NK-92 treated with Interleukin-12 subunit alpha and Interleukin-12 subunit beta, amount 100 ng/mL, for 24 hours (cell line): ENCODE data around the gene MCAT.
"Not testable (repeated sequence)": the region's sequence is repeated elsewhere in the genome, so short reads cannot be mapped to it uniquely, and the experiment has no call there.

Experiments
- DNase-seq: peaks from one replicate; lab custom pipeline; 2025; lab: John Stamatoyannopoulos, UW

Gene MCAT

DNA sequence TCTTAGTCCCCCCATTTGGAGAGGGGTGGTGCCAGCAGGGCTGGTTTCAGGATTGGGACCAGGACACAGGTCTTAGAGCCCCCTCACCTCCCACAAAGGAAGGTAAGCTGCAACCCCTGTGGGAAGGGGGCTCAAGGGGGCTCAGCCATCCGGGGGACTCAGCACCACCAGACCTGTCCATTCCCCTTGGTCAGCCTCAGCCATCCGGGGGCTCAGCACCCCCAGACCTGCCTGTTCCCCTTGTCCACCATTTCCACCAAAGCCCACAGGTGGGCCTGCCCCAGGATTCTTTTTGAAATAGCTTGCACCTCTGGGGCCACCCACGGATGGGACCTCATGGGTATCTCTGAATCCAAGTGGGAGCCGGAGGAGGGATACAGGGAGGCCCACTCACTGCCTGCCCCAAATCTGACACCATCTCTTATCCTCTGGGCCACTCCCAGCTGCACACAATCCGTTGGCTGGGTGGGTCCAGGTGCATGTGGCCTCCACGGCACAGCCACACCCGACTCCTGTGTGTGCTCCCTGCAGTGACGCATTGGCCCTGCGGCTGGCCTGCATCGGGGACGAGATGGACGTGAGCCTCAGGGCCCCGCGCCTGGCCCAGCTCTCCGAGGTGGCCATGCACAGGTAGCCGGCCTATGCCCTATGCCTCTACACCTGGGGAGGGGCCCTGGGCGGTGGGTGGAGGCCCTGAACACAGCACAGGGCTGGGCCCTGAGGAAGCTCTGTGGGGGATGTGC is 15.9 kb downstream of the MCAT start:
- DNase-seq, result no peak

DNA sequence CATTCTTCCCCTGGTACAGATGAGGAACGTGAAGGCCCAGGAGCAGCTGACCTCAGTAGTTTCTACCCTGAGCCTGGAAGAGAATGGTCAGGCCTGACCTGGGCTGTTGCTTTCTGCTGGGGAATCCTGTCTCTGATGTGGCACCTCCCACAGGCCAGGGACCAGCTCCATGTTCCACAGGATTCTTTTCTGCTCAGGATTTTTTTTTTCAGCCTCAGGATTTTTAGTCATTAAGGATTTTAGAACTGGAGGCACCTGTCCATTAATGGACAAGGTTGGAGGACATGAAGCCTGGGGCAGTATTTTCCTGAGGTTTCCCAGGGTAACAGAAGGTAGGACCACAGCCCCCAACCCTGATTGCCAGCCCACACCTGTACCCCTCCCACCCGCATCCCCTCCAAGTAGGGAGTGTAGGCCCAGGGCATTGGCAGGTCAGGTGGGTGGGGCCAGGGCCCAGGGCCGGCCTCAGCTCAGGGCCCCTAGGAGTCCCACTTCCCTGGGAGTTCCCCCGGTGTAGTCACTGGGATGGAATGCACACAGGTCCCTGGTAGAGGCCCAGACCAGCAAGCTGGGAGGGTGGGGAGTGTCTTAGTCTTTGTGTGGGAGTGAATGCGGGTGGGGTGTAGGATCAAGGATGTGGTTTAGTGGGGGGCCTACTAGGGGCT is 16.6 kb downstream of the MCAT start:
- DNase-seq, result no peak

DNA sequence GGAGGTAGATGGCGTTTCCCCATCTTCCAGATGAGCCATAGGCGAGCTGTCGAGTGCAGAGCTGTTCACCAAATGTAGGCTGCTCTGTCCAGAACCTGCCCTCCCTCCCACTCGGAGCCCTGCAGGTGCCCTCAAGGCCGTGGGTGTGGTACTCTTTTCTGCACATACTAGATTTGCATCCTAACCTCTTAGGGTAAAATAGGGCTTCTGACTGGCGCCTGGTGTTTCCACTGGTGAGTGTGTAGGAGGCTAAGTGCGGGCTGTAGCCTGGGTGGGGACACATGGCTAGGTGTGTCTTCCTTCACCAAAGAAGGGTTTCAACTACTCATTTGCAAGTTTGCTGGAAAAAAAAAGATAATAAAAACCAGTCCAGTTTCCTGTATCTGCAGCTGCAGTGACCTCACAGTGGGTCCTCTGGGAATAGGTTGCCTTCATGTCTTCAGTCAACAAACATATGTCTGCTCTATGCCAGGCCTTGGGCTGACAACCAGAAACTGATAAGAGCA is 24.2 kb downstream of the MCAT start:
- DNase-seq, result no peak

DNA sequence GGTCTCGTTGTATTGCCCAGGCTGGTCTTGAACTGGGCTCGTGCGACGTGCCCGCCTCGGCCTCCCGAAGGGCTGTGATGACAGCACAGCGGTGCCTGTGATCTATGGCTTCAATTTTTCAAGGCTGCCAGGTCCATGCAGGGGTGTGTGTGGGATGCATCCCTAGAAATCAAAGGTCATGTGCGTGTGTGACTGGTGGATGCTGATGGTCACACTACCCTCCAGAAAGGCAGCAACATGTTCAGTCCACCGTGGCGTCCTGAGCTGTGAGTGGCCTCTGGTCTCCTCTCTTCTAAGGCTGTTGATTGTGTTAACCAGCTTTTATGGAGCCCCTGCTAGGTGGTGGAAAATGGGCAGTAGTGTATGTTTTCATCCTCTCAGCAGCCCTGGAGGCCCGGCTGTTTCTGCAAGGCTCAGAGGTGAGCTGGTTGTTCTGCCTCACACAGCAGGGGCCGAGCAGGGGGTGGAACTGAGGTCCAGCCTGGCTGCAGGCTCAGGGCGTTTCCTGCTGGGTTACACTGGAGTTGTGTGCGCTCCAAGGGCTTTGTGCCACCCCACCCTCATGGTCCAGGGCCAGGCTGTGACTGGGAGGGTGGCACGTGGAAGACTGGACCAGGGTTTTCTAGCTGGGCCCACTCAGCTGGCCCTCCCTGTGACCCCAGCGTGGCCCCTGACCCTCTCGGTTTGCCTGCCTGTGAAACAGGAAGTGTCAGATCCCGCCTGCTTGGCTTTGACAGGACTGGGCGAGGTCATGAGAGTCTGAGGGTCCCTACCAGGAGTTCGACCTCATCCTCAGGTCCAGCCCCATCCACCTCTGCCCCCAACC is 25.0 kb downstream of the MCAT start:
- DNase-seq, result no peak

DNA sequence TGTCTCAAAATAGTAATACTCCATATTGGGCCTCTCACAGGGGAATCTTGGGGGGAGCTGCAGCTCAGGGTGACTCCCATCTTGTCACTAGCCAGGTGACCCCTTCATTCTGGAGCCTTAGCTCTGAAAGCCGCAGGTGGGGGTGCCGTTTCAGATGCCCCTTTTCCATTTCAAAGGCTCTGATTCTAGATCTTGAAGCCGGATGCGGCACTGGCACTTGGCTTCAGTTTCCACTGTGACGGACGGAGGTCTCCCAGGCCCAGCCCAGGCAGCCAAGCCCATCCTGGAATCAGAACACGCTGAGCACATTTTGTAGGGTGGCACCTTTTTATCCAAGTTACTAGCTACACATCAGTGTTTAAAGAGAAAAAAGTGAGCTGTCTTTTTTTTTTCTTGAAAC is 26.3 kb downstream of the MCAT start:
- DNase-seq, result no peak

DNA sequence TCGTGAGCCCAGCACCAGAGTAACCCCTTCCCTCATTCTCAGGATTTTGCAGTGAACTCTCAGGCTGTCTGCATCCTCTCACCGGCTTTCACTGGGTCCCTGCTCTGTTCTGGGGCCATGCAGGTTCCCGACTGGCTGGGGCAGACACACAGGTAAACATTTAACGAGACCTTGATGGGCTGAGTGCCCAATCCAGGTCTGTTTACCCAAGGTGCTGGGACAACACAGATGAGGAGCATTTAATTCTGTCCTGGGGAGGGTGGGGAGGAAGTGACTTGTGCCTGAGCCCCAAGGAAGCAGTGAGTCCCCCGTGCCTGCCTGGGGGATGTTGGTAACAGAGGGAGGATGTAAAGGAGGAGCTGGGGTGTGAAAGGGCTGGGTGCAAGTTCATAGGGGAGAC is 28.2 kb downstream of the MCAT start:
- no peak for DNase-seq

DNA sequence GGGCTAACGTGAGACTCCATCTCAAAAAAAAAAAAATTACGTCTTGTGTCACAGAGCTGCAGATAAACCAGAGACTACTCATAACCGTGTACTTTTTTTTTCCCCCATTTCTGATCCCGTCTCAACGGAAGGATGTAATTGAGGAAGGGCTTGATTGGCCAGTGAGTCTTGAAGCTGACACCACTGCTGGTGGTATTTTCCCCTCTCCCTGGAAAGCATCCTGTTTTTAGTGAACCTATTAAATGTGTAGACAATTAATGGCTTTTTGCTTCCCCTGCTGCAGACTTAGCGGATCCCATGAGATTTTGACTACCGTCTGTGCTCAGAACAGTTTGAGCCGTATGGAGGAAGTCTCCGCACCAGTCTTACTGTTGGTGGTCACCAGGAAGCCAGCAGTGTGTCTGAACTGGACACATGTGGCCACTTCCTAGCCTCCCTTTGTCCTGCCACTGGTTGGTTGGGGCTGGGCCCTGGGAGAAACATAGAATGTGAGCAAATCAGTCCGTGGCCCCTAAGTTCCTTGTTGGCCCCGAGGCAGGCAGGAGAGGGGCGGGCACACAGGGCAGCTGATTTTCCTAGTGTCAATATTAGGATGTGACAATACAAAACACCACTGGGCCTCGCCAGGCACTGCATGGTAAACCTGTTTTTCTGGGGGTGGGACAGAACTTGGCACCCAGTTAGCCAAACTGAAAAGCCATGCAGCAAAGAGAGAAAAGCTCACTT is 29.5 kb downstream of the MCAT start:
- DNase-seq, result no peak

DNA sequence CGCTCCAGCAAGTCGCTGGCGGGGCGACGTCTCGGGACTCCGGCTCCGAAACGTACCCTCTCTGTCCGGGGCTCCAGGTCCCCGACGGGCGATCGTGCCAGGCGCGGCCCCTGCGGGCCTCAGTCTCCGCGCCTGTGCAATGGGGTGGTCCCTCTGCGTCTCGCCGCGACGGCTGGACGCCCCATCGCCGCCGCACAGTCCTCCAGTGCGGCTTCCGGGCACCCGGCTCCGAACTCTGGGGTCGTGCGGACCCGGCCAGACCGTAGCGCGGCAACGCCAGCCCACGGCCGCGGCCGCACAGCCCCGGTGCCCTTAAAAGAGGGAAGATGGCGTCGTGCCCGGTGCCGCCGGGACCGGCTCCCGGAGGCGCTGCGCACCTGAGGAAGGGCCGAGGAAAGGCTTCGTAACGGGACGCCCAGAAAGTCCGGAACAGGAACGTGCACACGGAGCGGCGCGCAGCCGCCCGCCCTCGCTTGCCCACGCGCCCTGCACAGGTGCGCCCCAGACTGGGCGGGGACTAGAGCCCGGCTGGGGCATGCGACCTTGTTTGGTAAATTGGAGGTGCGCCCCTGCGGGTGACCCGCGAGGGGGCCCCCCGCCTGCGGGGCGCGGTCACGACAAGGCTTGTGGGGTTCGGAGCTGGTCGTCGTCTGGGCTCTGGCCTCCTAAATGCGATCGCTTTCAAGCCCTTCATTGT is 32.1 kb downstream of the MCAT start:
- DNase-seq, result no peak

DNA sequence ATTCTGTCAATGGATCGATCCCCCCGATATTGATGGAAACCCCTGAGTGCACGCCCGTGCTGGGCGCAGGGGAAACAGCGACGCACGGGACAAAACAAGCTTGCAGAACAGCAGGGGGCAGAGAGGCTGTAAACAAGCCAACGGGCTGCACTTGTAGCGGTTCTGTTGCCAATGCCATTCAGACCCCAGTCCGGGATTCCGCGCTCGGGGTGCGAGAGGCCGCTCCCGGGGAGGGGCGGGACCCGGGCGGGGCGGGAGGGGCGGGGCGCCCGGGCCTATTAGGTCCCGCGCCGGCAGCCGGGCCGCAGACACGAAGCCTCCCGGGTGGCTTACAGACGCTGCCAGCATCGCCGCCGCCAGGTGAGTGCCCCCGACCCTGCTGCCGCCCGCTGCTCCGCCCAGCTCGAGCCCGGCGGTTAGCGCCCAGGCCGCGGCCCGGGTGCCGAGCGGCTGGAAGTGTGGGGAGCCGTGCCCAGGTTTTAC is 32.7 kb downstream of the MCAT start, which contains the start of gene BIK:
Gene BIK (plus strand): TSS at position 307 of the 483 bp plus-strand sequence. CDS start 13,273 bp downstream, outside the sequence.
- DNase-seq, result no peak

DNA sequence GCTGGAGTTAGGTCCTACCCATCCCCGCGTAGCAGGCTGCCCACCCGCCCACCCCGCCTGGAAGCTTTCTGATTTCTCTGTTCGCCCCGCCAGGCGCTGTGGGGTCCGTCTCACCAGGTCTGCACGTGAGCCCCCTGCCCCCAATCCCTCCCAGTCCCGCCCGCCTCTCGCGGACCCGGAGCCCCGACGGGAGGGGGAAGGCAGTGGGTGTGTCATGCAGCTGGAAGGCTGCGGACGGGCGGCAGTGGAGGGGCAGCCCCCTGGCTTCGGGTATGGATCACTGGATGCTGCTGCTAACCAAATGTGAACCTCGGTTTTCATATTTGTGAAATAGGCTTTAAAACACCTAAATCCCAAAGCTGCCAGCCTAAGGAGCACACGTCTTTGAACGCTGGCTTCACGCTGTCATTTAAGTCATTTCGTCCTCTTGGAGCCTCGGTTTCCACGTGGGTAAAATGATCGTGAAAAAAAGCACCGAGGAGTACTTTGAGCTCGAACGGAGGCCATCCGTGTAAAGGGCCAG is 33.2 kb downstream of the MCAT start:
- peak; percentile 37 for DNase-seq

DNA sequence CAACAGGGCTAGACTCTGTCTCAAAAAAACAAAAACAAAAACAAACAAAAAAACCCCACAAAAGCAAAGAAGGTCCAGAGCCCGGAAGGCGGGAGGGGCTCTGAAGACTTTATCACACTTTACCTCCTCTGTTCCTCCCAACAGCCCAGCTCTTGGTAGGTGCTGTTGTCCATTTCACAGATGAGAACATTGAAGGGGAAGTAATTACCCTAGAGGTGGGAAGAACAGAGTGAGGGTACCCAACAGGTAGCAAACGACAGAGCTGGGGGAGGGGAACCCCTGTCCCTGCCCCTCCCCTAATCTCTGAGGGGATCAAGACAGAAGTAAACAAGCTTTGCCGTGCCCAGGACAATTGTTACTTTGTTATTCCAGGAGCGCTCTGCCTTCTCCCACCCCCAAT is 33.7 kb downstream of the MCAT start:
- DNase-seq, result no peak

DNA sequence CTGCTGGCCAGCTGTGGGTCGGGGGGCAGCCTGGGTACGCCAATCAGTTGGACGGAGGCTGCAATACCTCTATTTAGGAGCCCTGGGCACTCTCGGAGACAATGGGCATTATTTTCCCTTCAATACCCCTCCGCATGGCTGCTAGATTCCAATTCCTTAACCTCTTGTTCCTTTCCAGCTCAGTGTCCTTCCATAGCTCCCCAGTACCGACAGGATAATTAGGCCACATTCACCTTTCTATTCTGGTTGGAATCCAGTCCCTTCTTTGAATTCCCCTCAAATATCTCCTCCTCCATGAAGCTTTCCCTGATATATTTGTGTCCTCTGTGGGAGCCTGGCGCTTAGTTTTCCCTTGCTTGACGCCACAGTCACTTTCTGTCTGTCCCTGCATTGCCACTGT is 36.9 kb downstream of the MCAT start:
- DNase-seq, result no peak

DNA sequence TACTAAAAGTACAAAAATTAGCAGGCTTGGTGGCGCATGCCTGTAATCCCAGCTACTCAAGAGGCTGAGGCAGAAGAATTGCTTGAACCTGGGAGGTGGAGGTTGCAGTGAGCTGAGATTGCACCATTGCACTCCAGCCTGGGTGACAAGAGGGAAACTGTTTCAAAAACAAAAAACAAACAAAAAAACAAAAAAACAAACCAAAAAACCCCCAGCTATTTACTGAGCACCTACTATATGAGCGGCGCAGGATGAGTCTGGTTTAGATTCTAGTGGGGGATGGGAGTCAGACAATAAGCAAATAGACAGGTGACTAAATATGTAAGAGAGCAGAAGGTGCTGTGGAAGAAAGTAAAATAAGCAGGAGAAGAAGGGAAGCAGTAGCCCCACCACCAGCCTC is 38.2 kb downstream of the MCAT start:
- DNase-seq, result not testable (repeated sequence)

DNA sequence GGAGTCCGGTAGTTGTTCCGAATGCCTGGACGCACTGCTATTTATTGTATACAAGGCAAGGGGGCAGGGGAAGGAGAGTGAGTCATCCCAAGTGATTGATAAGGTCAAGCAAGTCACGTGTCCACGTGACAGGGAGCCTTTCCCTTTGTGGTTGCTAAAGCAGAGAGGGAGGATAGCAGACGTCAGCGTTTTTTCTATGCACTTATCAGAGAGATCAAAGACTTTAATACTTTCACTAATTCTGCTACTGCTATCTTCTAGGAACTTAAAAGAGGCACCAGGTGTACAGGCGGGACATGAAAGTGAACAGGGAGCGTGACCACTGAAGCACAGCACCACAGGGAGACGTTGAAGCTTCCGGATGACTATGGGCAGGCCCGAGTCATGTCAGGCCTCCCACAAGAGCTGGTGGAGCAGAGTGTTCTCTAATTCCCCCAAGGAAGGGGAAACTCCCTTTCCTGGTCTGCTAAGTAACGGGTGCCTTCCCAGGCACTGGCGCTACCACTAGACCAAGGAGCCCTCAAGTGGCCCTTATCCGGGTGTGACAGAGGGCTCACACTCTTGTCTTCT is 39.1 kb downstream of the MCAT start:
- not testable (repeated sequence) for DNase-seq

DNA sequence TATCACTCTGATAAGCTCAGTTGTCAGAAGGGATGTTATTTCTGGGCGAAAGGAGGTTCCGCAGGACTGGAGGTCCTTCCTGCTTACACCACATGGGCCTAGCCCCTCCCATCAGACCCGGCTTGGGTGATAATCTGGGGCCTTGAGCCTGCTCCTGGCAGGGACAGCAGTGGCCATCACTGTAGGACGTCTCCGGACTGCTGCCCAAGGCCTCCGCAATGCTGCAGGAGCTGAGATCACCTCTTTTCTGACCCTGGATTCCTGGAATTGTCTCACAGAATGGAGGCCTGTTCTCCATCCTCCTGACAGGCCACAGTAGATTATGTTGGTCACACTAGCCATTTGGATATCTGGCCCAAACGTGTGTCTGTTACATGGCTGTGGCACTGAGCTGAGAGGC is 41.9 kb downstream of the MCAT start:
- no peak for DNase-seq

DNA sequence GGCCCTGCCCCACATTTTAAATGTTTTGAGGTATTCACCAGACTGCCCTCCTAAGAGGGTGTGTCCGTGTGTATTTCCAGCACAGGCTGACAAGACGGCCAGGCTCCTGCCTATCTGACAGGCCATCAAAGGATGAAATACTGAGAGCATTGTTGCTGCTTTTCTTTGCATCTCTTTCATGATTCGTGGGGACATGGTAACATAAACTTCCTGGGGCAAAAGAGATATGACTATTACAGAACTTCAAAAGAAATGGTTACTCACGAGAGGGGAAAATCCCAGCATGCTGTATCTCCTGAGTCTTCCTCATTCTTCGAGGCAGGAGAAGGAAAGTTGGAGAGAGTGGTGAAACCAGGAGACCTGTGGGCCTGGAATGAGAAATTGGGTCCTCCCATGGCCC is 43.0 kb downstream of the MCAT start:
- DNase-seq, result no peak

DNA sequence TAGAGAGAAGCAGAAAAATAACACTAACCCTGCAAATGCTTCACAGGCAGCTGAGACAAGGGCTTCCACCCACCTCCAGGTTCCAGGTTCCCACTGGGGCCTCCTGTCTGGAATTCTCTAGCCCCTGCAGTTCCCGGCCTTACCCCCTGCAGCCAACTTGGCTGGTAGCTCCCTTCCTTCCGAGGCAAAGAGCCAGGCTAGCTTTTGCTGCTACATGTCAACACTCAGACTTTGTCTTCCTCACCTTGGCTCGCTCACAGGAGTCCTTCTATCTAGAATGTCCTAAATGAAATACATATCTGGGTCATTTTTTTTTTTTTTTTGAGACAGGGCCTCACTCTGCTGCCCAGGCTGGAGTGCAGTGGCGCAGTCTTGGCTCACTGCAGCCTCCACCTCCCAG is 44.1 kb downstream of the MCAT start:
- no peak for DNase-seq

DNA sequence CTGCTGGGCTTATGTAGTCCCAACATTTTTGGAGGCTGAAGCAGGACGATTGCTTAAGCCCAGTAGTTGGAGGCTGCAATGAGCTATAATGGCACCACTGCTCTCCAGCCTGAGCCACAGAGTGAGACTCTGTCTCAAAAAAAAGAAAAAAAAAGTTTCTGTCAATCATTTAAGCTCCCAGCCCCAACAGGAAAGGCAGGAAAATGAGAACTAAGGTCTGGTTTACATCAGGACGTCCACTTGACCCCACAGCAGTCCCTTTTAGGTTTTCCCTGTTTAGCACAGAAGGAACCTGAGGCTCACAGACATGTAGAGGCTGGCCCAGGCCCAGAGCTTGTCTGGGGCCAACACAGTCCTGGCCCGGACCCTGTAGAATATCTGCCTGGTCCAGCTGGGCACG is 44.8 kb downstream of the MCAT start:
- DNase-seq, result no peak

DNA sequence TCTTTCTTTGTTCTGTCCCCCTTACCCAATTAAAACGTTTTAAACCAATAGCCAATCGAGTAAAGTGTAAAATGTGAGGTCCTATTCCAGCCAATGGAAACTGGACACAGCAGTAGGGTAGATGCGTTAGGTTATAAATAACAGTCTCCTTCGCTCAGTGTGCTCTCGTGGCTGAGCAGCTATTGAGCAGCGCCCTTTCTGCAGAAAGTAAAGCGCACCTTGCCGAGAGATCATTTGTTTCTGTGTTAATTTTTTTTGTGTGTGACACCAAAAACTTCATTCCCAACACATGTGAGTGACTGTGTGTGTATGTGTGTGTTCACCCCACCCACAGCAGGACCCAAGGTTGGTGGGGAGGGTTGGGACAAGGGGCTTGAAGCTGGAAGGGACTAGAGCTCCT is 46.8 kb downstream of the MCAT start:
- no peak for DNase-seq

DNA sequence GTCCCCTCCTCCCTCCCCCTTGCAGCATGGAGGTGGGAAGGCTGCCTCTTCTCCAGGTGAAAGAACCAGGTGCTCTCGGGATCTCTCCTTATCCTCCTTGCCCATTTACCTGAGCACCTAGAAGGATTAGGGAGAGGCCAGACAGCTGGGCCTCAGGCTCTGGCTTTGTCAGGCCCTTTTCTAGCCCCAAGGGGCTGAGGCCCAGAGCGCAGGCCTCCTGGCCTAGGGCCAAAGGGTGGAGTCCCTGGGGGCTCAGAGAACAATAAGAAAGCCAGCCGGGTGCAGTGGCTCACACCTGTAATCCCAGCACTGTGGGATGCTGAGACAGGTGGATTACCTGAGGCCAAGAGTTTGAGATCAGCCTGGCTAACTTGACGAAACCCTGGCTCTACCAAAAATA is 48.6 kb downstream of the MCAT start:
- no peak for DNase-seq

DNA sequence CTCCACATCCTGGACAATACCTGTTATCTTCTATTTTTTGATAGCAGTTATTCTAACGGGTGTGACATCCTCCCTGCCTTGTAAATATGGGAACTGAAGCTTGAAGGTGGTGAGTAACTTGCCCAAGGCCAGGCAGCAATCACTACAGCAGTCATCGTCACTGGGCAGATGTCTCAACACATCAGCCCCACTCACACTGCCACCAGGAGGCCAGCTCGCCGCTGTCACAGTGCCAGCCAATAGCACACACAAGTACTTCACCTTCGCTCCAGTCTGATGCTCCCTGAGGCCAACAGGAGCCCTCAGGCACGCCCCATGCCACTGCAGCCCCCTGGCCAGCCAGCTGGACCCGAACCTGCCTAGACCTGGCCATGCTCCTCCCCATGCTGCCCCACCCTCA is 49.1 kb downstream of the MCAT start:
- DNase-seq, result no peak
